HPDE6-E6E7 (cell line): Measurements from ENCODE around the gene SUMF2.
"Not testable (repeated sequence)": the region's sequence is repeated elsewhere in the genome, so short reads cannot be mapped to it uniquely, and the experiment has no call there.

ENCODE experiments used
- DNase-seq: peaks from one replicate; pipeline ENCODE4 v3.0.0; 2011; ENCODE audit warnings: missing footprints; ENCODE audit errors: extremely low spot score

Gene SUMF2

DNA sequence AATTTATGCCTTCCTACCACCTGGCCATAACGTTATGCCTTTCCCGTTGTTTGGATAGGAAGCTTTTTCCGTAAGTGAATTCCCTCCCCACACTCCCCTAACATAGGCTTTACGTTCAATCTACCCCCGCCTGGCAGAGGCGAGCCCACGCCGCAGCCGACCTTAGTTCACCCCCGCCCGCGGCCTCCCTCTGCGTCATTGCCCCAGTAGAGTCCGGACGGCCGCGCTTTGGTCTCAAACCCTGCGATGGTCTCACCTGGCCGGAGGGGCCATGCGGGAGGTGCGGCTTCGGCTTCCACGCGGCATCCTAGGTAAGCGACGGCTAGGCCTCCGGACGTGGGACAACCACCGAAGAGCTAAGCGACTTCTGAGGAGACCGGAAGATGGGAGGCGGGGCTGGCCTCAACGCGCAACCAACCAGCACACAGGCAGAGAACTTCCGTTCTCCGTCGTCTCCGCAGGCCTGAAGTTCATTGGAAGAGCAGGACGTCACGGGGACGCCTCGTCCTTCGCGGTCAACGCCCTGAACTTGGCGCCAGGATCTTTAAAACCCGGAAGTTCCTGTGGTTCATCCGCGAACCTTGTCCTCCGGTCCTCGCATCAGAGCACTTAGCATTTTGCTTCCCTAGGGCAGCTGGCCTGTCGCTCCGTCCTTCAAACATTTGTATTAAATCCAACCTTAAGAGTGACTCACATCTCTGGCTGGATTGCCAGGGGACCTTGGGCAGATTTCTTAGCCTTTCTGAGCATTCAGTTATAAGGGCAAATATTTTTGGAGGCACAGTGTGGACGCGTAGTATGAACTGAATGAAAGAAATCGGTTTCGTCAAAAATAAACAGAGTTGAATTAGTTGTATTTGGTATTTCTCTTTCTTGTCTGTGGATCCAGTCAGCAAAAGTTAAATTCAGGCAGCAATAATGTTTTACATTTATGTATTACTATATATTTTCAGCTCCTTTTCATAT lies 42.3 kb downstream of the SUMF2 start, which contains the start of gene CHCHD2:
Gene CHCHD2 (minus strand): TSS at position 369 of the 966 bp plus-strand sequence. CDS start 63 bp downstream, at position 306.
- peak; percentile 98 for DNase-seq

DNA sequence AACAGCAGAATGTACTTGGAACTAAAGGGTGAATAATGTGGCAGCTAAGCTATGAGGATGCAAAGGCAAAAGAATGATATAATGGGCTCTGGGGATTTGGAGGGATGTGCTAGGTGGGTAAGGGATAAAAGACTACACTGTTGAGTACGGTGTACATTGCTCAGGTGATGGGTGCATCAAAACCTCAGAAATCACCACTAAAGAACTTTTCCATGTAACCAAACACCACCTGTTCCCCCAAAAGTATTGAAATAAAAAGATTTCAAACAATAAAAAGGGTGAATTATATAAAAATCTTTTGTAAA lies 43.8 kb downstream of the SUMF2 start:
- DNase-seq: no peak

- DNase-seq: no peak
Observed at GRCh38 chr7:56110611-56111010, 46.5 kb downstream of the SUMF2 start.

DNA sequence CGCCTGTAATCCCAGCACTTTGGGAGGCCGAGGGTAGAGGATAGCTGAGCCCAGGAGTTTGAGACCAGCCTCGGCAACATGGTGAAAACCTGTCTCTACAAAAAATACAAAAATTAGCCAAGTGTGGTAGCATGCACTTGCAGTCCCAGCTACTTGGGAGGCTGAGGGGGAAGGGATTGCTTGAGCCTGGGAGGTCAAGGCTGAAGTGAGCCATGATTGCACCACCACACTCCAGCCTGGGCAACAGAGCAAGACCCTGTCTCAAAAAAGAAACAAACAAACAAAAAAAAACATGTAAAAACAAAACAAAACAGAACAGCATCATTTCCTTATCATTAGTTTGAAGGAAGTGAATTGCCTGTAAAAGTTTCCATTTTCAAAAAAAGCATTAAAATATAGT lies 48.2 kb downstream of the SUMF2 start:
- DNase-seq: not testable (repeated sequence)

DNA sequence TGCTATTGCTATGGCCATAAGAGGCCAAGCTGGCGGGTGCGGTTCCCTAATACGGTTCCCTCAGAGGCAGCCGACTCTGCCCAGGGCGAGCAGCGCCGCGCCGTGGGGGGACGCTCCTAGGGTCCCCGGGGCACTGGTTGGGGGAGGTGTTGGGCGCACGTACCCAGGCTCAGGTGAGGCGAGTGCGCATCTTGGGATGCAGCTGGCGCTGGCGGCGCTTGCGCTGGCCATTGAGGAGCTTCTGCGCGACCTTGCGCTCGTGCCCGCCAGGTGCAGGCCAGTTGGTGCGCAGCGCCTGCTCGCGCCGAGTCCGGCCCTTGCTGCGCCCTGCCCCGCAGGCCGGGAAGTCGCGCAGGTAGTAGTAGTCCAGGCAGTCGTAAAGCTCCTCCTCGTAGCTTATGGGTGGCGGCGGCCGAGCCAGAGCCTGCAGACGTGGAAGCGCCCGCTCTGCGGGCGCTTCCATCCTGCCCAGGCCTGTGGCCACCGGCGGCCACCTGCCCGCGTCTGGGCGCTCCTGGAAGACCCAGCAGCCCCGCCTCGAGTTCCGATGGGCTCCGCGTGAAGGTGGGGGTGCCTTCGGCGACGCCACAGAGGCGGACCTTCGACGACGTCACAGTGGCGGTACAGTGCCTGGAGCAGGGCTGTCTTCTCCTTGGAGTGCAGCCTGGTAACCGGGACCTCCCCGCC lies 51.9 kb downstream of the SUMF2 start, which contains the start of gene NUPR2:
Gene NUPR2 (minus strand): TSS at position 566 of the 687 bp plus-strand sequence. CDS start 103 bp downstream, at position 463.
- no peak for DNase-seq

- DNase-seq: no peak
Observed at GRCh38 chr7:56121440-56121839, 57.4 kb downstream of the SUMF2 start.

DNA sequence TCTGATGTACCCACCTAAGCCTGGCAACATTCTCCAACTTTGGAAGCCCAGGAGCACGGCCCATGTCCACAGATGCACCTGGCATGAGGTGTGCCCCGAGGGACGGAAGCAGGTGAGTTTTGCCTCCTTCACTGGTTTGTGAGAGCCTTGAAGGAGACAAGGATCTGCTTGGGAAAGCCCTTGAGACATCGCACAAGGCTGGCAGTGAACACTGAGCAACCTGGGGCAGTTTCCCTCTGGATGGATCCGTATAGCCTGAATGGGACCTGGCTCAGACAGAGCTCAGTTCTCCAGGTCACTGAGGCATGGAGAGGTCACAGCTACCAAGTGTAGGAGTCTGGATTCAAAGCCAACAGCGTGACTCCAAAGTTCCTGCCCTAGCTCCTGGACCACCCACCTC lies 60.9 kb downstream of the SUMF2 start:
- no peak for DNase-seq

GRCh38 chr7:56125831-56126230 lies 61.7 kb downstream of the SUMF2 start:
- no peak for DNase-seq

DNA sequence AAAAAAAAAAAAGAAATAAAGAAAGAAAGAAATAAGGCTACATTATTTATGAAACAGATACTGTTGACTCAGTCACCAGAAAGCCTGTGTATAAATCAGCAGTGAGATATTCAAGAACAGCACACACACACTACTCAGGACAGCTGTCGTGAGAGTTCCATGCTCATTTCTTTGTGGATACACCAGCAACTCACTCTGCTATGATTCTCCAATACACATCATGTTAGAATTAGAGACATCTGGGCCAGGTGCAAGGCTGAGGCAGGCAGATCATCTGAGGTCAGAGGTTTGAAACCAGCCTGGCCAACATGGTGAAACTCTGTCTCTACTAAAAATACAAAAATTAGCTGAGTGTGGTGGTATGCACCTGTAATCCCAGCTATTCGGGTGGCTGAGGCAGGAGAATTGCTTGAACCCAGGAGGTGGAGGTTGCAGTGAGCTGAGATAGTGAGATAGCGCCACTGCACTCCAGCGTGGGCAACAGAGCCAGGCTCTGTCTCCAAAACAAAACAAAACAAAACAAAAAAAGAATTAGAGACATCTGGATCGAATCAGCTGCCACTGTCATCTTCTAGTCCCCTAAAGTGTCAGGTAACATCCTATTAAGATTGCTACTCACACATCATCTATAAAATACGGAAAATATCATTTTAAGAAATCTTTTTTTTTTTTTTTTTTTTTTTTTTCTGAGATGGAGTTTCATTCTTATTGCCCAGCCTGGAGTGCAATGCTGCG lies 63.3 kb downstream of the SUMF2 start:
- DNase-seq: no peak
